ENCODE measurements around the gene TMEM176A.

DNA sequence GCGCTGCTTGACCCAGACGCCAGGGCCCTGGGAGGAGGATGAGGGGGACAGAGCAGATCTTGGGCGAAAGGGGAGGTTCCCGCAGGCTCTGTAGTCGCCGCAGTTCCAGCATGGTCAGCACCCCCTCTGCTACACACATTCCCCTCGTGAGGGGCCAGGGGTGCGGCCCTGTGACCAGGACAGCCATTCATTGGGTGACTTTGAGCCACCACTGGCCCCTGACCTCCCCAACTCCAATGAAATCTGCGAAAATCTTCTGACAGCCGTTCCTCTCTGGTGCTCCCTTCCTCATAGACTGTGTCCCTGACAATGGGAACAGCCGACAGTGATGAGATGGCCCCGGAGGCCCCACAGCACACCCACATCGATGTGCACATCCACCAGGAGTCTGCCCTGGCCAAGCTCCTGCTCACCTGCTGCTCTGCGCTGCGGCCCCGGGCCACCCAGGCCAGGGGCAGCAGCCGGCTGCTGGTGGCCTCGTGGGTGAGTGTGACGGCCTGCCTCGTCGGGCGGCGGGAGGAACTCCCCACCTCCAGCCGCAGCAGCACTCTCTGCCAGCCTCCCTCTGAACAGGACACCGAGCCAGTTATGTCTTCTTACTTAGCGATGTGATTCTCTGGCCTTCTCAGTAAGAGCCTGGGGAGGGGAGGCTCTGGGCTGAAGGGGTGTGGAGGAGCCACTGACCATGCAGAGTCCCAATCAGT, 825 bp downstream of the TMEM176A start:
- TF ChIP-seq POLR2A (IDR thresholded peaks at IDR 0.05), result no peak
- TF ChIP-seq, protein P1, sequence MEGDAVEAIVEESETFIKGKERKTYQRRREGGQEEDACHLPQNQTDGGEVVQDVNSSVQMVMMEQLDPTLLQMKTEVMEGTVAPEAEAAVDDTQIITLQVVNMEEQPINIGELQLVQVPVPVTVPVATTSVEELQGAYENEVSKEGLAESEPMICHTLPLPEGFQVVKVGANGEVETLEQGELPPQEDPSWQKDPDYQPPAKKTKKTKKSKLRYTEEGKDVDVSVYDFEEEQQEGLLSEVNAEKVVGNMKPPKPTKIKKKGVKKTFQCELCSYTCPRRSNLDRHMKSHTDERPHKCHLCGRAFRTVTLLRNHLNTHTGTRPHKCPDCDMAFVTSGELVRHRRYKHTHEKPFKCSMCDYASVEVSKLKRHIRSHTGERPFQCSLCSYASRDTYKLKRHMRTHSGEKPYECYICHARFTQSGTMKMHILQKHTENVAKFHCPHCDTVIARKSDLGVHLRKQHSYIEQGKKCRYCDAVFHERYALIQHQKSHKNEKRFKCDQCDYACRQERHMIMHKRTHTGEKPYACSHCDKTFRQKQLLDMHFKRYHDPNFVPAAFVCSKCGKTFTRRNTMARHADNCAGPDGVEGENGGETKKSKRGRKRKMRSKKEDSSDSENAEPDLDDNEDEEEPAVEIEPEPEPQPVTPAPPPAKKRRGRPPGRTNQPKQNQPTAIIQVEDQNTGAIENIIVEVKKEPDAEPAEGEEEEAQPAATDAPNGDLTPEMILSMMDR (IDR thresholded peaks at IDR 0.05), result no peak
